K562 (cell line): Measurements from ENCODE around the gene ZCCHC24. TPM values are rescaled to one million over a fixed set of nuclear protein-coding genes. Genes with fewer than 3 reads are reported as not detected.

Source experiments
- ATAC-seq: fragments of 200-7000 bp; cut with Tn5 transposase; 3 replicates; pipeline ENCODE4 v1.9.1; 2020; ENCODE audit warnings: moderate library complexity
- BruUV-seq: library from RNA; stranded (reverse); fragments of 400-500 nt; replicated peaks from 2 replicates; lab custom pipeline; 2021; lab: Mats Ljungman, UMichigan
- CTCF ChIA-PET: fragments of 300-600 bp; formaldehyde crosslinking; extraction: SDS; loops from one replicate; lab custom pipeline; 2021; ENCODE audit warnings: low intra/inter-chr PET ratio; lab: Yijun Ruan, JAX
- POLR2A ChIA-PET: fragments of 300-600, 350-650 bp; sonication (Branson Sonifier 250); formaldehyde crosslinking; extraction: SDS; loops from one replicate; lab custom pipeline; 2021; ENCODE audit warnings: antibody characterized with exemption, inconsistent platforms; lab: Yijun Ruan, JAX
- DNase-seq, 4 experiments: peaks; one replicate each; pipeline versions ENCODE4 v3.0.0 to v3.0.0-alpha.2; 2011 to 2018; ENCODE audit warnings: low spot score in 3 of 4, mixed read lengths in 3 of 4; ENCODE audit errors: extremely low read depth in 1 of 4
- FAIRE-seq: peaks from 2 replicates; lab custom pipeline; 2011; peaks lifted over from hg19 to GRCh38; lab: Jason Lieb, UNC
- H2AFZ ChIP-seq: 2 replicates; pipeline ENCODE4 v1.6.0; 2011; ENCODE audit warnings: low read depth, low read length, control low read depth, inconsistent platforms
- H3K27ac ChIP-seq: fragments of 200-600 bp; 3 replicates; pipeline ENCODE4 v1.8.0; 2011; ENCODE audit warnings: low read depth, mild to moderate bottlenecking, control low read depth, inconsistent platforms, low read length, moderate library complexity, mixed read lengths; ENCODE audit errors: extremely low read depth
- H3K27me3 ChIP-seq, 2 experiments: fragments of 300-600 bp in 1 of 2; 2 replicates in 1 of 2; 3 replicates in 1 of 2; pipeline versions ENCODE4 v1.6.0 to v1.8.0; 2011; ENCODE audit warnings: inconsistent platforms in 2 of 2, low read length in 2 of 2, mild to moderate bottlenecking in 1 of 2, mixed read lengths in 1 of 2, moderate library complexity in 1 of 2; ENCODE audit not compliant: control insufficient read depth in 2 of 2, insufficient read depth in 2 of 2
- H3K36me3 ChIP-seq: fragments of 300-600 bp; 3 replicates; pipeline ENCODE4 v1.8.0; 2011; ENCODE audit warnings: mild to moderate bottlenecking, low read length, inconsistent platforms; ENCODE audit not compliant: control insufficient read depth, insufficient read depth
- H3K4me1 ChIP-seq, 2 experiments: fragments of 200-600 bp in 1 of 2; replicated peaks in 1 of 2; 2 replicates in 1 of 2; 3 replicates in 1 of 2; pipeline versions ENCODE4 v1.5.1 to v1.8.0; 2011; ENCODE audit warnings: inconsistent platforms in 2 of 2, low read length in 2 of 2, mild to moderate bottlenecking in 1 of 2, mixed read lengths in 1 of 2, moderate library complexity in 1 of 2; ENCODE audit not compliant: control insufficient read depth in 2 of 2, insufficient read depth in 2 of 2
- H3K4me2 ChIP-seq: 2 replicates; pipeline ENCODE4 v1.6.1; 2011; ENCODE audit warnings: low read length, control low read depth, inconsistent platforms, mixed read lengths; ENCODE audit not compliant: insufficient read depth
- H3K4me3 ChIP-seq: fragments of 200-600 bp; sonication (generic), shearing (Covaris generic); 2 replicates; pipeline ENCODE4 v1.5.1; 2016; ENCODE audit warnings: control low read depth, inconsistent platforms
- H3K79me2 ChIP-seq: fragments of 200-600 bp; 3 replicates; pipeline ENCODE4 v1.8.0; 2011; ENCODE audit warnings: low read length, inconsistent platforms; ENCODE audit not compliant: control insufficient read depth, insufficient read depth
- H3K9ac ChIP-seq, 2 experiments: 2 replicates each; pipeline versions ENCODE4 v1.6.0 to v1.6.1; 2011; ENCODE audit warnings: low read depth in 2 of 2, low read length in 2 of 2, control low read depth in 1 of 2, inconsistent platforms in 1 of 2, mild to moderate bottlenecking in 1 of 2, mixed read lengths in 1 of 2; ENCODE audit not compliant: insufficient read depth in 1 of 2
- H3K9me1 ChIP-seq: one replicate; pipeline ENCODE4 v1.6.0; 2011; ENCODE audit warnings: inconsistent platforms, mild to moderate bottlenecking, low read length, moderate library complexity; ENCODE audit not compliant: control insufficient read depth, insufficient read depth
- H3K9me3 ChIP-seq: replicated peaks from 2 replicates; pipeline ENCODE4 v1.5.1; 2011; ENCODE audit warnings: low read depth, low read length, inconsistent platforms; ENCODE audit not compliant: control insufficient read depth, insufficient read depth
- H4K20me1 ChIP-seq: replicated peaks from 2 replicates; pipeline ENCODE4 v1.6.1; 2011; ENCODE audit warnings: low read length, inconsistent platforms, mixed read lengths; ENCODE audit not compliant: control insufficient read depth, insufficient read depth
- COPS2 ChIP-seq: fragments of 450-650 bp; conservative IDR thresholded peaks from 2 replicates; pipeline ENCODE4 v1.6.1; 2016; ENCODE audit warnings: mild to moderate bottlenecking, moderate library complexity
- KDM2B ChIP-seq: fragments of 250-450 bp; sonication (Bioruptor Pico); IDR thresholded peaks from 2 replicates; pipeline ENCODE4 v1.8.0; 2021; ENCODE audit warnings: mild to moderate bottlenecking, moderate library complexity
- ZFP36 ChIP-seq: fragments of 150-350 bp; IDR thresholded peaks from 2 replicates; pipeline ENCODE4 v1.6.1; 2018; ENCODE audit warnings: low read length, low read depth; ENCODE audit not compliant: partially characterized antibody
- WGBS: fragments of 100-300 bp; shearing (Covaris generic); methylation state at CpG from one replicate; pipeline ENCODE4 v1.1.6; 2016; ENCODE audit warnings: low coverage, mixed read lengths; ENCODE audit not compliant: insufficient coverage; ENCODE audit errors: missing lambda C conversion rate; 5-methylcytosine and 5-hydroxymethylcytosine counted together
- in situ Hi-C: fragments of 300-500 bp; cut with MboI; formaldehyde crosslinking; loops from 4 replicates; pipeline ENCODE4 v1.15.0; 2018; ENCODE audit warnings: inconsistent platforms, mixed read lengths
- intact Hi-C: fragments of 100-400 bp; cut with micrococcal nuclease; formaldehyde crosslinking; loops from 2 replicates; pipeline ENCODE4 v1.14.2; 2022
- polyA plus RNA-seq, 8 experiments: library from polyadenylated mRNA; depleted of rRNA in 4 of 8; stranded (reverse) in 5 of 8; unstranded in 3 of 8; fragments of >200 nt; fragmentation: Nextera tagmentation in 2 of 8; fragmentation: Illumina TruSeq in 1 of 8; extraction: Ambion mirVana in 2 of 8; extraction: Trizol in 1 of 8; gene quantifications; 2 replicates each; pipeline versions ENCODE4 v1.2.1 to v1.2.3, GENCODE V29; 2011 to 2014; ENCODE audit warnings: inconsistent platforms in 1 of 8, missing spikeins in 1 of 8
- total RNA-seq, 7 experiments: library from RNA; depleted of rRNA in 6 of 7; stranded (reverse); fragments of >200 nt in 6 of 7; fragmentation: Illumina TruSeq in 2 of 7; extraction: Trizol in 2 of 7; gene quantifications; 2 replicates each; pipeline versions ENCODE4 v1.2.1 to v1.2.3, GENCODE V29; 2011 to 2021; ENCODE audit warnings: low replicate concordance in 1 of 7
- TF ChIP-seq, protein P1 (sequence below): fragments of 250-450 bp; sonication (Bioruptor Pico); IDR thresholded peaks from 2 replicates; pipeline ENCODE4 v1.5.0; 2021; ENCODE audit warnings: mild to moderate bottlenecking, moderate library complexity
- TF ChIP-seq, protein P2 (sequence below): fragments of 250-450 bp; sonication (Bioruptor Pico); IDR thresholded peaks from 2 replicates; pipeline ENCODE4 v1.8.0; 2022; ENCODE audit warnings: inconsistent platforms

Gene ZCCHC24
- total and polyA plus RNA-seq, 9 of the 15 experiments (the other 6 are each of a cell fraction or from before 2014, with no cell fraction given) = 0.84 to 11.0 (median 4.6) TPM

DNA sequence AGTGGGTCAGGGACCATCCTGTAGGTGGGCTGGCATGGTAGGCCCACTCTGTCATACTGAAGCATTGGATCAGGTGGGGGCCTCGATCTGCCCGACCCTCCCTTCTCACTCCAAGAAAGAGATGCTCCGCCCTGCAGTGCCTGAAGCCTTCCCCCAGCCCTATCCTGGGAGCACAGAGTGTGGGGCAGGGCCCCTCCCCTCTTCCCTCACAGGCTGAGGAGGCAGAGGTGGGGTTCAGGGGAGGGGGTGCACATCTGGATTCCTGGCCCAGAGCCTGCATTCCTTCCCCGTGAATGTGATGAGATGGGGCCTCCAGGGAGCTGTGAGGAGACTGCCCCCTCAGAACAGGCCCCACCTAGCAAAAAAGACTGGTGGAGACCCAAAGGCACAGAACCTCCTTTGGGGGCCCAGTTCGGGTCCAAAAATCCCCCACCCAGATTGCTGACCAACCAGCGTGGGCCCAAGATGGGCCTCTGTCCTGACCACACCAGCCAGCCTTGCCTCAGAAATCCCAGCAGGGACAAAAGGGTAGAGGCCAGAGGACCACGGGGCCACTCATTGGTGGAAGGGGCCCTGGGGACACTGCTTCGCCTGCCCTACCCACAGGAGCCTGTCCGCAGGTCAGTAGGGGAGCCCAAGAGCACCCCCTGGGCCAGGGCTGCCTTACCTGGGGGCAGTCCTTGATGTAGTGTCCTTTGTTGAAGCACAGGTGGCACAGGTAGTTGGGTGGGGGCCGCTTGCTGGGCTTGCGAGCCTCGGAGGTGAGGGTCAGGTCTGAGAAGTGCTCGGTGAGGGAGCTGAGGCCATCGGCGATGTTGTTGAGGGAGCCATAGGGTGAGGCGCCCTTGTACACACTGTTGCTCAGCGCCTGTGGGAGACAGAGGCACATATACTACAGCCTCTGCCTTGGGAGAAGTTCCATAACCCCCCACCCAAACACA is 13.3 kb downstream of the ZCCHC24 start (continued):
- TF ChIP-seq COPS2 (no peak), KDM2B (no peak)

DNA sequence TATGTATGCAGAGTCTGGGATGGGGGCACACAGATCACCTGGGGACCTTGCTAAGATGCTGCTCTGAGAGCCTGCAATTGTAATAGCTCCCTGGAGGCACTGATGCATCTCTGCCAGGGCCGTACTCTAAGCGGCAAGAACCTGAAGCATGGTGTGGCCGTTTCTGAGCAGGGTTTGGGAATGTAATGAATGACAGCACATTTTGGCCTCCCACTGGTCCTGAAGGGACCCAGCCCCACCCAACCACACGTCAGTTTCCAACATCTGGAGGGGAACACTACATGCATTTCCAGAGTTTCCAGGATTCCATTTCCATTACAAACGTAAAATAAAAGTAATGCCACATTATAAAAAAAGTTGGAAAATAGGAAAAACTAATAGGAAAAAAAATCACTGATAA is 14.0 kb downstream of the ZCCHC24 start:
- 51% methylated on average over 5 of the region's 5 CpGs for WGBS
- FAIRE-seq = no peak
- ATAC-seq = no peak
- no peaks in the 10 kb centered on the region for H3K27me3 ChIP-seq
- BruUV-seq = no TSS peak
- no peaks in the 10 kb centered on the region for H3K9me3 ChIP-seq
- no peak overlapping the region for H2AFZ ChIP-seq
- no peak for DNase-seq
- H3K79me2 ChIP-seq = no peaks in the 10 kb centered on the region
- H3K27ac ChIP-seq = no peak overlapping the region
- ChIA-PET POLR2A (interaction anchor here (2.3 kb wide), 1 partner anchor 10 kb away, joined by 11 read pairs; no protein-coding TSS in a partner anchor), CTCF (no interaction called here)
- peaks cover 11 to 28% of the 10 kb centered on the region in 2 experiments for H3K4me1 ChIP-seq
- peaks cover 3% of the 10 kb centered on the region for H3K9me1 ChIP-seq
- no peaks in the 10 kb centered on the region; the same call in 2 of the 3 replicates for H3K36me3 ChIP-seq
- H3K4me3 ChIP-seq = no peak overlapping the region
- no peak overlapping the region for H3K9ac ChIP-seq
- TF ChIP-seq, protein P1, sequence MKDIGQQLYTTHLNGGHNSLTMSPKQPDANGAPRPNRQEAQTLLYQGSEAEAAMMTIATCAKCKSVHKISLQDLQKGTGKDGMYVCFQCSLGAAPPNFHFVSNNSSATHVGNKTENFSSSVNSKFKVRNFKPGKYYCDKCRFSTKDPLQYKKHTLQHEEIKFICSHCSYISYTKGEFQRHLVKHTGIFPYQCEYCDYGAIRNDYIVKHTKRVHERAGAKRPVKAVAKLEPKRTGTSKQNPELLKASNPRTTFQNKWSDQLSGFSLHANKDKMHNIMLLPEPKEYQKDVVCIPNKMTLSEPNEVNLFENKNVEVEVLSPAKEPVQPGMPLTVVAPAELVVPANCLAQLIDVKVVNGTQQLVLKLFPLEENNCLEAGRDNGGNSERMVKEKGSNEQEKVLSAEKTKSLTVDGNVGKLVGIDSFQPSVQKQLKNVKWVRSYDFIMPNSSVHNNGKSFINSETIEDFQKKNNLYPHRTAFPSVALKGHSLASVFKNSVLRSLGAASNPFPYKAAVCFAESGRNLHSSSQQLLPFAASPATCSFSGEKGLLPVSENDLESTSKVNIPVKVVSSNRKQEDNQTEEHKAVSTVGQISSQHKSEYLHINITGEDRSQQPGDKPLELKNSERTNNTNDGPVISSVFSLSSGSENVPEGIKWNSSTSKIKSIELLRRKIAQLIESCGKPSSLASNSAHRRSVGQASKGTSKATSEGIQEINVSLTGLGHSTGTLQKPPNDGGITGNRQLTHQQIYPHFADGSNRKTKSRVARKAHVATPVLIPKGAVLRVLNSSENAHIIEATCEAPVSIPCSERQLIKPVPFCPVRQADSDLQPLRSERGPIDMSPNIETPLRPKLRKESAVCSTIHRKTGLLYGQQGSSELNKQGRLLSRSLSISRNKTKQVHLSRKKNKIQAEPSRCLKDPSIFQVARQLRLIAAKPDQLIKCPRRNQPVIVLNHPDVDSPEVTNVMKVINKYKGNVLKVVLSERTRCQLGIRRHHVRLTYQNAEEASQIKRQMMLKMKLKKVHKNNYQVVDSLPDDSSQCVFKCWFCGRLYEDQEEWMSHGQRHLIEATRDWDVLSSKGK (CRISPR knock-in tag) = no peak
- TF ChIP-seq, protein P2, sequence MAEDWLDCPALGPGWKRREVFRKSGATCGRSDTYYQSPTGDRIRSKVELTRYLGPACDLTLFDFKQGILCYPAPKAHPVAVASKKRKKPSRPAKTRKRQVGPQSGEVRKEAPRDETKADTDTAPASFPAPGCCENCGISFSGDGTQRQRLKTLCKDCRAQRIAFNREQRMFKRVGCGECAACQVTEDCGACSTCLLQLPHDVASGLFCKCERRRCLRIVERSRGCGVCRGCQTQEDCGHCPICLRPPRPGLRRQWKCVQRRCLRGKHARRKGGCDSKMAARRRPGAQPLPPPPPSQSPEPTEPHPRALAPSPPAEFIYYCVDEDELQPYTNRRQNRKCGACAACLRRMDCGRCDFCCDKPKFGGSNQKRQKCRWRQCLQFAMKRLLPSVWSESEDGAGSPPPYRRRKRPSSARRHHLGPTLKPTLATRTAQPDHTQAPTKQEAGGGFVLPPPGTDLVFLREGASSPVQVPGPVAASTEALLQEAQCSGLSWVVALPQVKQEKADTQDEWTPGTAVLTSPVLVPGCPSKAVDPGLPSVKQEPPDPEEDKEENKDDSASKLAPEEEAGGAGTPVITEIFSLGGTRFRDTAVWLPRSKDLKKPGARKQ = no peak
- peak; percentile 54 for TF ChIP-seq ZFP36
- H4K20me1 ChIP-seq = peaks cover 8% of the 10 kb centered on the region; the same call in 1 of the 2 replicates
- no peak overlapping the region for H3K4me2 ChIP-seq
- intact Hi-C loops = no loop called here
- in situ Hi-C loops = no loop called here
